ENCODE measurements around the gene SND1.

DNA sequence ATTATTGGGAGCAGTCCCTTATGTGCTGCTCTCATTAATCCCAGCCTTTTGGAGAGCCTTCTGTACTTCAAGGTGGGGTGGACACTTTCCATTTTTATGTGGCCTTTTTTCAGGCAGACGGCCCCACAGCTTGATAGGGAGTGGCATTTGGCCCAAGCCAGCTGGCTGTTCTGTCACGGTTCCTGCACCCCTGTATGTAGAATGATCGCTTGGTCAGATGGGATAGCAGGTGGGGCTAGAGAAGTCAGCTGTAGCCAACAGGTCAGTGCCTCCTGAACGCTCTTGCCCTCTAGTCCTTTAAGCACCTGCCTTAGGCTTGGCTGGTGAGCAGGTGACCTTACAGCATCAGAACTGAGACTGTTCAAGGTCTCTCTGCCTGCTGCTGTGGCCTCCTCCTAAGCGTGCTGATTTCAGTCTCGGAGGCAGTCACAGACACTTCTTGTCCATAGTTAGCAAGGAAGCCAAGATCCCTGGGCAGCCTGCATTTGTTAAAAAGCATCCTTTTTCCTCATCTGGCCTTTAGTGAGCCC is 283.9 kb downstream of the SND1 start:
- TF ChIP-seq ELF4 (IDR thresholded peaks at IDR 0.05) (no peak), NFRKB (IDR thresholded peaks at IDR 0.05) (no peak), CTBP1 (IDR thresholded peaks at IDR 0.05; ENCODE audit: borderline replicate concordance) (no peak), SP1 (IDR thresholded peaks at IDR 0.05) (no peak), L3MBTL2 (conservative IDR thresholded peaks at IDR 0.05) (no peak)
